Neural cell (in vitro differentiated cells): ENCODE data around the gene SYF2. TPM values are rescaled to one million over a fixed set of nuclear protein-coding genes. Genes with fewer than 3 reads are reported as not detected.

Source experiments
- H2AFZ ChIP-seq: fragments of 200-600, 300-800 bp; sonication (generic), shearing (Covaris generic); 2 replicates; pipeline ENCODE4 v1.6.0; 2014; ENCODE audit warnings: low read depth, mild to moderate bottlenecking, antibody characterized with exemption, low read length, moderate library complexity
- H3F3A ChIP-seq: fragments of 200-600 bp; shearing (Covaris generic); 2 replicates; pipeline ENCODE4 v1.6.1; 2016; ENCODE audit warnings: mild to moderate bottlenecking, moderate library complexity, mixed read lengths, antibody characterized with exemption, low read length; ENCODE audit not compliant: insufficient read depth, poor library complexity, severe bottlenecking
- H3K27ac ChIP-seq: fragments of 200-600, 300-800 bp; sonication (generic), shearing (Covaris generic); 2 replicates; pipeline ENCODE4 v1.5.1; 2014; ENCODE audit warnings: mild to moderate bottlenecking, low read length, moderate library complexity
- H3K27me3 ChIP-seq: fragments of 300-800, 200-600 bp; sonication (generic), shearing (Covaris generic); 2 replicates; pipeline ENCODE4 v1.6.0; 2014; ENCODE audit warnings: mild to moderate bottlenecking, low read depth, low read length, moderate library complexity; ENCODE audit not compliant: insufficient read depth
- H3K36me3 ChIP-seq: fragments of 300-800, 200-600 bp; sonication (generic), shearing (Covaris generic); 2 replicates; pipeline ENCODE4 v1.5.1; 2014; ENCODE audit warnings: mild to moderate bottlenecking, antibody characterized with exemption, low read length, moderate library complexity; ENCODE audit not compliant: insufficient read depth
- H3K4me2 ChIP-seq: fragments of 300-800, 200-600 bp; sonication (generic), shearing (Covaris generic); 2 replicates; pipeline ENCODE4 v1.6.0; 2014; ENCODE audit warnings: mild to moderate bottlenecking, low read length
- H3K4me3 ChIP-seq: fragments of 300-800, 200-600 bp; sonication (generic), shearing (Covaris generic); 2 replicates; pipeline ENCODE4 v1.5.1; 2014; ENCODE audit warnings: mild to moderate bottlenecking, low read length, moderate library complexity
- H3K79me2 ChIP-seq: fragments of 200-600 bp; shearing (Covaris generic); replicated peaks from 2 replicates; pipeline ENCODE4 v1.6.0; 2014; ENCODE audit warnings: mild to moderate bottlenecking, low read length, moderate library complexity; ENCODE audit not compliant: insufficient read depth
- H3K9ac ChIP-seq: fragments of 300-800, 200-600 bp; sonication (generic), shearing (Covaris generic); 2 replicates; pipeline ENCODE4 v1.6.1; 2016; ENCODE audit warnings: mild to moderate bottlenecking, low read length, mixed read lengths
- H3K9me2 ChIP-seq: fragments of 200-600 bp; shearing (Covaris generic); 2 replicates; pipeline ENCODE4 v1.6.1; 2016; ENCODE audit warnings: mild to moderate bottlenecking, low read length, mixed read lengths; ENCODE audit not compliant: insufficient read depth
- H3K9me3 ChIP-seq: fragments of 200-600, 300-800 bp; sonication (generic), shearing (Covaris generic); 2 replicates; pipeline ENCODE4 v1.6.1; 2016; ENCODE audit warnings: mild to moderate bottlenecking, mixed run types, low read length, moderate library complexity, mixed read lengths
- H4K20me1 ChIP-seq: fragments of 200-600 bp; shearing (Covaris generic); 2 replicates; pipeline ENCODE4 v1.6.1; 2016; ENCODE audit warnings: mild to moderate bottlenecking, mixed run types; ENCODE audit not compliant: insufficient read depth
- EP300 ChIP-seq: fragments of 450-650 bp; conservative IDR thresholded peaks from 2 replicates; pipeline ENCODE4 v1.6.1; 2014; ENCODE audit warnings: antibody characterized with exemption, mild to moderate bottlenecking, moderate library complexity; ENCODE audit not compliant: poor library complexity, severe bottlenecking
- EZH2 ChIP-seq: fragments of 200-600, 300-800 bp; shearing (Covaris generic), sonication (generic); IDR thresholded peaks from 2 replicates; pipeline ENCODE4 v1.6.1; 2014; ENCODE audit warnings: antibody characterized with exemption, low read length, borderline replicate concordance, mild to moderate bottlenecking; ENCODE audit not compliant: insufficient read depth, poor library complexity, severe bottlenecking
- MXI1 ChIP-seq: fragments of 450-650 bp; conservative IDR thresholded peaks from 2 replicates; pipeline ENCODE4 v1.6.1; 2014; ENCODE audit warnings: antibody characterized with exemption, mild to moderate bottlenecking; ENCODE audit not compliant: poor library complexity, severe bottlenecking
- POLR2AphosphoS5 ChIP-seq: IDR thresholded peaks from 2 replicates; pipeline ENCODE4 v1.6.1; 2012
- RAD21 ChIP-seq: fragments of 450-650 bp; conservative IDR thresholded peaks from 2 replicates; pipeline ENCODE4 v1.6.1; 2014; ENCODE audit warnings: antibody characterized with exemption, mild to moderate bottlenecking, moderate library complexity
- SMC3 ChIP-seq: fragments of 450-650 bp; conservative IDR thresholded peaks from 2 replicates; pipeline ENCODE4 v1.6.1; 2014; ENCODE audit warnings: antibody characterized with exemption, mild to moderate bottlenecking, moderate library complexity; ENCODE audit not compliant: poor library complexity
- TAF1 ChIP-seq: IDR thresholded peaks from 2 replicates; pipeline ENCODE4 v1.6.1; 2012; ENCODE audit warnings: low read depth
- polyA plus RNA-seq: library from polyadenylated mRNA; depleted of rRNA; stranded (reverse); fragments of >200 nt; gene quantifications from 2 replicates; pipeline ENCODE4 v1.2.3, GENCODE V29; 2014
- TF ChIP-seq, protein P1 (sequence below): fragments of 450-650 bp; IDR thresholded peaks from 2 replicates; pipeline ENCODE4 v1.5.1; 2014; ENCODE audit warnings: antibody characterized with exemption, mild to moderate bottlenecking, moderate library complexity; ENCODE audit not compliant: poor library complexity, severe bottlenecking
- TF ChIP-seq, protein P2 (sequence below): IDR thresholded peaks from 2 replicates; pipeline ENCODE4 v1.6.1; 2012; ENCODE audit warnings: borderline replicate concordance

SYF2 gene
- polyA plus RNA-seq, 1 donor from 2014 or later, result 94.1 TPM

GRCh38 chr1:25186161-25187007, 45.9 kb downstream of the SYF2 start:
- Histone ChIP-seq H3K36me3 (no peaks in the 10 kb centered on the region), H3F3A (no peaks in the 10 kb centered on the region), H3K27ac (no peak overlapping the region), H3K4me3 (no peak overlapping the region), H3K27me3 (no peaks in the 10 kb centered on the region), H3K9ac (no peak overlapping the region), H4K20me1 (no peaks in the 10 kb centered on the region), H3K4me2 (no peak overlapping the region), H3K79me2 (no peaks in the 10 kb centered on the region), H3K9me2 (no peaks in the 10 kb centered on the region), H2AFZ (no peak overlapping the region), H3K9me3 (no peaks in the 10 kb centered on the region)
- no peak for TF ChIP-seq EZH2
- TF ChIP-seq RAD21, result no peak
- TF ChIP-seq SMC3, result no peak
- TF ChIP-seq POLR2AphosphoS5, result no peak
- TF ChIP-seq EP300, result no peak
- TF ChIP-seq, protein P1, sequence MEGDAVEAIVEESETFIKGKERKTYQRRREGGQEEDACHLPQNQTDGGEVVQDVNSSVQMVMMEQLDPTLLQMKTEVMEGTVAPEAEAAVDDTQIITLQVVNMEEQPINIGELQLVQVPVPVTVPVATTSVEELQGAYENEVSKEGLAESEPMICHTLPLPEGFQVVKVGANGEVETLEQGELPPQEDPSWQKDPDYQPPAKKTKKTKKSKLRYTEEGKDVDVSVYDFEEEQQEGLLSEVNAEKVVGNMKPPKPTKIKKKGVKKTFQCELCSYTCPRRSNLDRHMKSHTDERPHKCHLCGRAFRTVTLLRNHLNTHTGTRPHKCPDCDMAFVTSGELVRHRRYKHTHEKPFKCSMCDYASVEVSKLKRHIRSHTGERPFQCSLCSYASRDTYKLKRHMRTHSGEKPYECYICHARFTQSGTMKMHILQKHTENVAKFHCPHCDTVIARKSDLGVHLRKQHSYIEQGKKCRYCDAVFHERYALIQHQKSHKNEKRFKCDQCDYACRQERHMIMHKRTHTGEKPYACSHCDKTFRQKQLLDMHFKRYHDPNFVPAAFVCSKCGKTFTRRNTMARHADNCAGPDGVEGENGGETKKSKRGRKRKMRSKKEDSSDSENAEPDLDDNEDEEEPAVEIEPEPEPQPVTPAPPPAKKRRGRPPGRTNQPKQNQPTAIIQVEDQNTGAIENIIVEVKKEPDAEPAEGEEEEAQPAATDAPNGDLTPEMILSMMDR, result no peak
- TF ChIP-seq TAF1, result no peak
- TF ChIP-seq, protein P2, sequence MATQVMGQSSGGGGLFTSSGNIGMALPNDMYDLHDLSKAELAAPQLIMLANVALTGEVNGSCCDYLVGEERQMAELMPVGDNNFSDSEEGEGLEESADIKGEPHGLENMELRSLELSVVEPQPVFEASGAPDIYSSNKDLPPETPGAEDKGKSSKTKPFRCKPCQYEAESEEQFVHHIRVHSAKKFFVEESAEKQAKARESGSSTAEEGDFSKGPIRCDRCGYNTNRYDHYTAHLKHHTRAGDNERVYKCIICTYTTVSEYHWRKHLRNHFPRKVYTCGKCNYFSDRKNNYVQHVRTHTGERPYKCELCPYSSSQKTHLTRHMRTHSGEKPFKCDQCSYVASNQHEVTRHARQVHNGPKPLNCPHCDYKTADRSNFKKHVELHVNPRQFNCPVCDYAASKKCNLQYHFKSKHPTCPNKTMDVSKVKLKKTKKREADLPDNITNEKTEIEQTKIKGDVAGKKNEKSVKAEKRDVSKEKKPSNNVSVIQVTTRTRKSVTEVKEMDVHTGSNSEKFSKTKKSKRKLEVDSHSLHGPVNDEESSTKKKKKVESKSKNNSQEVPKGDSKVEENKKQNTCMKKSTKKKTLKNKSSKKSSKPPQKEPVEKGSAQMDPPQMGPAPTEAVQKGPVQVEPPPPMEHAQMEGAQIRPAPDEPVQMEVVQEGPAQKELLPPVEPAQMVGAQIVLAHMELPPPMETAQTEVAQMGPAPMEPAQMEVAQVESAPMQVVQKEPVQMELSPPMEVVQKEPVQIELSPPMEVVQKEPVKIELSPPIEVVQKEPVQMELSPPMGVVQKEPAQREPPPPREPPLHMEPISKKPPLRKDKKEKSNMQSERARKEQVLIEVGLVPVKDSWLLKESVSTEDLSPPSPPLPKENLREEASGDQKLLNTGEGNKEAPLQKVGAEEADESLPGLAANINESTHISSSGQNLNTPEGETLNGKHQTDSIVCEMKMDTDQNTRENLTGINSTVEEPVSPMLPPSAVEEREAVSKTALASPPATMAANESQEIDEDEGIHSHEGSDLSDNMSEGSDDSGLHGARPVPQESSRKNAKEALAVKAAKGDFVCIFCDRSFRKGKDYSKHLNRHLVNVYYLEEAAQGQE, result no peak
- no peak for TF ChIP-seq MXI1

DNA sequence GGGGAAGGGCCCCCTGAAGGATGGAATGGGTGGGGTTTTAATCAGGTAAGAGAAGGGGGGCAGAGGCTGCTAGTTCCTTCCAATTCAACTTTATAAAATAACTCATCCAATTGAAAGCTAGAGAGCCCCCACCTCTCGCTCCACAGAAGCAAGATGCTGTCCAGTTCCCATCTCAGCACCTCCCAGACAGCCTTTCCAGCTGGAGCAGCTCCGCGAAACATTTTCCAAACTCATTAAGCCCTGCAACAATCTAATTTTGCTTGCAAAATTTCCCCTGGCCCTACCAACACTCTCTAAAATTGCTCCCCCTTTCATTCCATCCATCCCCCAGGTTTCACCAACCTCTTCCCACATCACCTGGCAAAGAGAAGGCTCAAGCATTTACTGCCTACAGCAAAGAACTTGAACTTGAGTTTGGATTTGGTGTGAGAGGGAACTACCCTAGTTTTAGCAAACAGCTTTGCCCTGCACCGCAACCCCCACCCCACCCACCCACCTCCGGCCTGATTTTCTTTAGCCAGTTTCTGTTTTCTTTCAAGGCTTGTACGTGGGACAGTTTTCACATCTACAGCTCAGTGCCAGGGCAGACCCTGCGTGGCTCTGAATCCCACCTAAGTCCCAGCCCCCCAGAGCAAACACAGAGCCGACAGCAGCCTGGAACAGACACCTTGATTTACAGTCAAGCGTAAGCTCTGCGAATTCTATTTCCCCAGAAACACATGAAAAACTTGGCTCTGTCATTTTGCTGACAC, 46.7 kb downstream of the SYF2 start:
- Histone ChIP-seq H3K27me3 (no peaks in the 10 kb centered on the region), H2AFZ (no peak overlapping the region), H3K9me3 (no peaks in the 10 kb centered on the region), H3K4me3 (no peak overlapping the region), H3K27ac (no peak overlapping the region), H3K4me2 (no peak overlapping the region), H3F3A (no peaks in the 10 kb centered on the region), H3K9me2 (no peaks in the 10 kb centered on the region), H3K79me2 (no peaks in the 10 kb centered on the region), H3K9ac (no peak overlapping the region), H3K36me3 (no peaks in the 10 kb centered on the region), H4K20me1 (no peaks in the 10 kb centered on the region)
- no peak for TF ChIP-seq TAF1
- TF ChIP-seq, protein P2, result no peak
- no peak for TF ChIP-seq SMC3
- no peak for TF ChIP-seq MXI1
- no peak for TF ChIP-seq POLR2AphosphoS5
- no peak for TF ChIP-seq RAD21
- no peak for TF ChIP-seq EZH2
- TF ChIP-seq, protein P1, result no peak
- TF ChIP-seq EP300, result no peak
